Measurements from ENCODE around the gene AIF1L.

DNA sequence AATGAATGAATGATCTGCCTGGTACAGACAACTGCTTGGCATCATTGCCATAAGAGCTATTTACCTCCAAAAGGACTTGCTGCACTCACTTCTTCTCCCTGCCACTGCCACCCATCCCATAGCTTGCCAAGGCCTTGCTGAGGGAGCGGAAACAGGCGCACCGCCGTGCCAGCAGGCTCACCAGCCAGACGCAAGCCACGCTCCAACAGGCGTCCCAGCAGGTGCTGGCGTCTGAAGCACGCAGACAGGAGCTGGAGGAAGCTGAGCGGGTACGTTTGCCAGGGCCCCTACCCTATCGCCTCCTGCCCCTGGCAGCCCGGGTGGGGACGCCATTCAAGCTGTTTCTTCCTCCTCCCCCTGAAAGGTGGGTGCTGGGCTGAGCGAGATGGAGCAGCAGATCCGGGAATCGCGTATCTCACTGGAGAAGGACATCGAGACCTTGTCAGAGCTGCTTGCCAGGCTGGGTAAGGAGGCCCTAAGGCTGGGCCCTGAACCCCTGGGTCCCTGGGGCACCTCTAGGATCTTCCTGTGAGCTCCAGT is 8.9 kb upstream of the AIF1L start:
- TF ChIP-seq CEBPZ (IDR thresholded peaks at IDR 0.05; ENCODE audit: low read length) (no peak), MAX (IDR thresholded peaks at IDR 0.05) (no peak), SP2 (CRISPR knock-in tag; IDR thresholded peaks at IDR 0.05) (no peak), ZBTB40 (IDR thresholded peaks at IDR 0.05) (no peak), ZBTB40 (CRISPR knock-in tag; IDR thresholded peaks at IDR 0.05) (no peak), E2F1 (CRISPR knock-in tag; IDR thresholded peaks at IDR 0.05) (no peak), NFYB (CRISPR knock-in tag; IDR thresholded peaks at IDR 0.05) (no peak), MXI1 (IDR thresholded peaks at IDR 0.05; ENCODE audit: borderline replicate concordance, low read depth, low read length) (no peak), RBFOX2 (IDR thresholded peaks at IDR 0.05; ENCODE audit: low read depth, low read length) (no peak), ZBTB3 (CRISPR knock-in tag; IDR thresholded peaks at IDR 0.05; ENCODE audit: borderline replicate concordance, low read depth) (no peak), ZNF24 (IDR thresholded peaks at IDR 0.05) (no peak), MAZ (IDR thresholded peaks at IDR 0.05; ENCODE audit: borderline replicate concordance, low read depth, low read length) (no peak), MAZ (CRISPR knock-in tag; IDR thresholded peaks at IDR 0.05; ENCODE audit: low read depth) (no peak), EZH2 (conservative IDR thresholded peaks at IDR 0.05; ENCODE audit: low read depth, low read length) (no peak), GABPA (IDR thresholded peaks at IDR 0.05; ENCODE audit: low read depth, low read length) (no peak), GABPA (CRISPR knock-in tag; IDR thresholded peaks at IDR 0.05; ENCODE audit: low read depth) (no peak)
- TF ChIP-seq, protein P1, sequence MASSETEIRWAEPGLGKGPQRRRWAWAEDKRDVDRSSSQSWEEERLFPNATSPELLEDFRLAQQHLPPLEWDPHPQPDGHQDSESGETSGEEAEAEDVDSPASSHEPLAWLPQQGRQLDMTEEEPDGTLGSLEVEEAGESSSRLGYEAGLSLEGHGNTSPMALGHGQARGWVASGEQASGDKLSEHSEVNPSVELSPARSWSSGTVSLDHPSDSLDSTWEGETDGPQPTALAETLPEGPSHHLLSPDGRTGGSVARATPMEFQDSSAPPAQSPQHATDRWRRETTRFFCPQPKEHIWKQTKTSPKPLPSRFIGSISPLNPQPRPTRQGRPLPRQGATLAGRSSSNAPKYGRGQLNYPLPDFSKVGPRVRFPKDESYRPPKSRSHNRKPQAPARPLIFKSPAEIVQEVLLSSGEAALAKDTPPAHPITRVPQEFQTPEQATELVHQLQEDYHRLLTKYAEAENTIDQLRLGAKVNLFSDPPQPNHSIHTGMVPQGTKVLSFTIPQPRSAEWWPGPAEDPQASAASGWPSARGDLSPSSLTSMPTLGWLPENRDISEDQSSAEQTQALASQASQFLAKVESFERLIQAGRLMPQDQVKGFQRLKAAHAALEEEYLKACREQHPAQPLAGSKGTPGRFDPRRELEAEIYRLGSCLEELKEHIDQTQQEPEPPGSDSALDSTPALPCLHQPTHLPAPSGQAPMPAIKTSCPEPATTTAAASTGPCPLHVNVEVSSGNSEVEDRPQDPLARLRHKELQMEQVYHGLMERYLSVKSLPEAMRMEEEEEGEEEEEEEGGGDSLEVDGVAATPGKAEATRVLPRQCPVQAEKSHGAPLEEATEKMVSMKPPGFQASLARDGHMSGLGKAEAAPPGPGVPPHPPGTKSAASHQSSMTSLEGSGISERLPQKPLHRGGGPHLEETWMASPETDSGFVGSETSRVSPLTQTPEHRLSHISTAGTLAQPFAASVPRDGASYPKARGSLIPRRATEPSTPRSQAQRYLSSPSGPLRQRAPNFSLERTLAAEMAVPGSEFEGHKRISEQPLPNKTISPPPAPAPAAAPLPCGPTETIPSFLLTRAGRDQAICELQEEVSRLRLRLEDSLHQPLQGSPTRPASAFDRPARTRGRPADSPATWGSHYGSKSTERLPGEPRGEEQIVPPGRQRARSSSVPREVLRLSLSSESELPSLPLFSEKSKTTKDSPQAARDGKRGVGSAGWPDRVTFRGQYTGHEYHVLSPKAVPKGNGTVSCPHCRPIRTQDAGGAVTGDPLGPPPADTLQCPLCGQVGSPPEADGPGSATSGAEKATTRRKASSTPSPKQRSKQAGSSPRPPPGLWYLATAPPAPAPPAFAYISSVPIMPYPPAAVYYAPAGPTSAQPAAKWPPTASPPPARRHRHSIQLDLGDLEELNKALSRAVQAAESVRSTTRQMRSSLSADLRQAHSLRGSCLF (CRISPR knock-in tag; IDR thresholded peaks at IDR 0.05; ENCODE audit: borderline replicate concordance), result no peak
